ENCODE data around the gene DYSF. TPM values are rescaled to one million over a fixed set of nuclear protein-coding genes. Genes with fewer than 3 reads are reported as not detected.

The DYSF gene
- total and polyA plus RNA-seq, 2 donors (not counting 3 experiments of a cell fraction or from before 2014, with no cell fraction given) = 50.9 to 152 TPM

DNA sequence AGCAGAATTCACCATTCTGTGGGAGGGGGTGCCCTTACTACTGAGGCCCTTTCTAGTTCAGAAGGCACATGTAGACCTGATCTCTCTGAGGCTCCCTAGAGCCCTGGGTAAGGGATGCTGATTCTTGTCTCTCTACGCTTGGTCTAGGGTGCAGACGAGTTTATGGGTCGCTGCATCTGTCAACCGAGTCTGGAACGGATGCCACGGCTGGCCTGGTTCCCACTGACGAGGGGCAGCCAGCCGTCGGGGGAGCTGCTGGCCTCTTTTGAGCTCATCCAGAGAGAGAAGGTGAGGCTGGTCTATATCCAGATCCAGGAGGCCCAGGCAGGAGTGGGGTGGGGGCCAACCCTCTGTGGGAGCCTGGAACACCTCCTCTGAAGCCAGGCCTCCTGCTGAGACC, 147.2 kb downstream of the DYSF start:
- DNase-seq (ENCODE audit: low read depth, low spot score) (no peak), FAIRE-seq (no peak)
- no peak for TF ChIP-seq GATA2 (IDR thresholded peaks at IDR 0.05; ENCODE audit: insufficient read depth, insufficient read length, low read depth, low read length)
- TF ChIP-seq EZH2 (IDR thresholded peaks at IDR 0.05; ENCODE audit: borderline replicate concordance, low read depth, low read length, severe bottlenecking) = no peak
- TF ChIP-seq POLR2A (IDR thresholded peaks at IDR 0.05; ENCODE audit: low read depth, low read length) = no peak
- CTCF ChIA-PET = no interaction called here
- peaks cover 0 to 8% of the 10 kb centered on the region in 2 experiments for H3K36me3 ChIP-seq (ENCODE audit: control insufficient read depth in 2 of 2, extremely low read depth in 1 of 2, insufficient read depth in 2 of 2, low read length in 2 of 2)
- no peaks in the 10 kb centered on the region for H4K20me1 ChIP-seq (replicated peaks; ENCODE audit: control insufficient read depth, extremely low read depth, insufficient read depth, low read length)
- no peaks in the 10 kb centered on the region for H3K9me1 ChIP-seq (replicated peaks; ENCODE audit: control insufficient read depth, extremely low read depth, insufficient read depth, low read length)
- no peak overlapping the region for H3K4me3 ChIP-seq (replicated peaks in 1 of 3; ENCODE audit: insufficient read depth in 1 of 3, low read depth in 1 of 3, low read length in 3 of 3)
- intact Hi-C loops (cut with micrococcal nuclease) = loop anchor here (10.0 kb wide), 1 partner anchor 146 kb away; the partner anchor contains the start of gene DYSF
- H2AFZ ChIP-seq (ENCODE audit: low read depth, low read length) = no peak overlapping the region
- BruUV-seq (replicated peaks) = no TSS peak
- POLR2A ChIA-PET = no interaction called here
- no peaks in the 10 kb centered on the region for H3K79me2 ChIP-seq (ENCODE audit: control insufficient read depth, insufficient read depth, low read length)
- H3K27ac ChIP-seq (ENCODE audit: insufficient read depth, low read depth, low read length) = no peak overlapping the region
- H3K4me1 ChIP-seq (ENCODE audit: control insufficient read depth, extremely low read depth, insufficient read depth, low read length) = peaks cover 30% of the 10 kb centered on the region
- no peak overlapping the region for H3K4me2 ChIP-seq (ENCODE audit: insufficient read depth, low read length)
- no peak overlapping the region for H3K9ac ChIP-seq (replicated peaks; ENCODE audit: extremely low read depth, insufficient read depth, low read length)
- no peaks in the 10 kb centered on the region for H3K9me3 ChIP-seq (replicated peaks; ENCODE audit: control insufficient read depth, insufficient read depth, low read length)
- no peaks in the 10 kb centered on the region for H3K27me3 ChIP-seq (ENCODE audit: control insufficient read depth in 2 of 2, insufficient read depth in 2 of 2, low read length in 2 of 2)
- dilution Hi-C loops (cut with MboI; ENCODE audit: extremely low pct_ligation_motif_present, low sequenced_read_pairs) = no loop called here

DNA sequence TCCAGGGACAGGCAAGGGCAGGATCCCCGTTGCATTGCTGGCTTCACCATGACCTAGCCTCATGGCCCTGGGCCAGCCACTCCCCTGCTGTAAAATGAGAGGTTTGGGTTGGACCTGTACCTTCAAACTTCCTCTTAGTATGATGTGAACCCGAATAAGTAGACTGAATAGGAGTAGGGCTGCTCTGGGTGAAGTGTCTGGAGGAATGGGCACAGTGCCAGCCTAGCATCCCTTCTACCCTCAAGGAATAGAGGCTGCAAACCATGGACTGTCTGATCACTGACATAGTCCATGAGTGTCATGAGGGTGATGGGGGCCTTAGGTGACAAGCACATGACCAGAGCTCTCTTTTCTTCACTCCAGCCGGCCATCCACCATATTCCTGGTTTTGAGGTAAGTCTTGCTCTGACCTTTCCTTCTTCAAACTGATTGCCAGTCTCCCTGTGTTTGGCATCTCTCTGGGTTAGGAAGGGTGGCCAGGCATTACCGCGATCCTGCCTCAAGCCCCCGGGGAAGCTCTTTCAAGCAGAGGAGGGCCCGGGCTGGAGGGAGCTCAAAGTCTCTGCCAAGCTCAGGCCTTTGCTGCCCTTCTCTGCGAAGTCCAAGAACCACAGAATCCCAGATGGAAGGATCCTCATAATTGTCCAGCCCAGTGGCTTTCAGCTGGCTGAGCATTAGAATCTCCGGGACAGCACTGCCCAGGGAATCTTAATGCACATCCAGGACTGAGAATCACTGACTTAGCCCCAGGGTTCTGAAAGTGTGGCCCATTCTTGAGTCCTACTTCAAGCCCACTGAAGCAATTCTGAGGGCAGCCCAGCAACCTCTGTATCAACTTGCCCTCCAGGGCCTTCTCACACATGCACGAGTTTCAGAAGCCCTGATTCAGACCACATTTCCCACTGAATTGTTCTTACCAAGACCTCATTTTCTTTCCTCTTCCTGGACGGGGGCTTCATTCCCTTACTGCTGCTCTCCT, 148.1 kb downstream of the DYSF start:
- Histone ChIP-seq H3K4me3 (replicated peaks in 1 of 3; ENCODE audit: insufficient read depth in 1 of 3, low read depth in 1 of 3, low read length in 3 of 3) (no peak overlapping the region), H3K36me3 (ENCODE audit: control insufficient read depth in 2 of 2, extremely low read depth in 1 of 2, insufficient read depth in 2 of 2, low read length in 2 of 2) (peaks cover 0 to 8% of the 10 kb centered on the region in 2 experiments), H3K9me1 (replicated peaks; ENCODE audit: control insufficient read depth, extremely low read depth, insufficient read depth, low read length) (no peaks in the 10 kb centered on the region), H3K9ac (replicated peaks; ENCODE audit: extremely low read depth, insufficient read depth, low read length) (no peak overlapping the region), H3K79me2 (ENCODE audit: control insufficient read depth, insufficient read depth, low read length) (no peaks in the 10 kb centered on the region), H3K27me3 (ENCODE audit: control insufficient read depth in 2 of 2, insufficient read depth in 2 of 2, low read length in 2 of 2) (no peaks in the 10 kb centered on the region), H3K4me1 (ENCODE audit: control insufficient read depth, extremely low read depth, insufficient read depth, low read length) (peaks cover 33% of the 10 kb centered on the region), H3K4me2 (ENCODE audit: insufficient read depth, low read length) (no peak overlapping the region), H3K27ac (ENCODE audit: insufficient read depth, low read depth, low read length) (no peak overlapping the region), H2AFZ (ENCODE audit: low read depth, low read length) (no peak overlapping the region), H3K9me3 (replicated peaks; ENCODE audit: control insufficient read depth, insufficient read depth, low read length) (no peaks in the 10 kb centered on the region), H4K20me1 (replicated peaks; ENCODE audit: control insufficient read depth, extremely low read depth, insufficient read depth, low read length) (no peaks in the 10 kb centered on the region)
- intact Hi-C loops (cut with micrococcal nuclease) (loop anchor here (10.0 kb wide), 1 partner anchor 147 kb away; the partner anchor contains the start of gene DYSF), dilution Hi-C loops (cut with MboI; ENCODE audit: extremely low pct_ligation_motif_present, low sequenced_read_pairs) (no loop called here)
- TF ChIP-seq GATA2 (IDR thresholded peaks at IDR 0.05; ENCODE audit: insufficient read depth, insufficient read length, low read depth, low read length) (no peak), POLR2A (IDR thresholded peaks at IDR 0.05; ENCODE audit: low read depth, low read length) (no peak)
- FAIRE-seq = no peak
- POLR2A ChIA-PET = no interaction called here
- CTCF ChIA-PET = no interaction called here
- DNase-seq (ENCODE audit: low read depth, low spot score) = no peak
- BruUV-seq (replicated peaks) = no TSS peak

Measured in endothelial cell of umbilical vein (primary cell).